ENCODE measurements around the gene VIPR2. TPM values are rescaled to one million over a fixed set of nuclear protein-coding genes. Genes with fewer than 3 reads are reported as not detected.

The VIPR2 gene
- total RNA-seq, 1 experiment from 2014 or later, result not detected

DNA sequence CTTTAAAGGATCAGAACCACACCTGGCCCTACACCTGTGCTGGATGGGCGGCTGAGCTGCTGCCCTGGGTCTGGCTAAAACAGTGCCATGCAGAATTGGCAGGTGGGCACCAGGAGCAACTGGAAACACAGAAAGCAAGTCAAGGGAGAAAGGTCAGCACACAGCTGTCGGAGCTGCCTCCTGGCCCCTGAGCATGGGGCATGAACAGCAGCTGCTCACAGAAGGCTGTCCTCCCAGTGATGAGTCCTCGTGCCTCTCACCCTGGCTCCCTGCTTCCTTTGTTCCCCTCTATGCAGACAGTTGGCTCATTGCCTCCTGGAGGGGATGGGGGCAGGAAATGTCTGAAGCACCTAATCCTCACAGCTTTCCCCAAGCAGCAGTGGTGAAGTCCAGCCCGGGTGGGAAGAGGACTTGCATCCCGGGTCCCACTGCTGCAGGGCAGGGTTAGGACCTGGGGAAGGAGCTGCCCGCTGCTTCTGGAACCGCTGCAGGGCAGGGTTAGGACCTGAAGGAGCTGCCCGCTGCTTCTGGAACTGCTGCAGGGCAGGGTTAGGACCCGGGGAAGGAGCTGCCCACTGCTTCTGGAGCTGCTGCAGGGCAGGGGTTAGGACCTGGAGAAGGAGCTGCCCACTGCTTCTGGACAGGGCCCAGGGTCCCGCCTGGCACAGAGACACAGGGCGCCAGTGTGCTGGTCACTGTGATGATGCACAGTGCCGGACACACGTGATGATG, 37.3 kb downstream of the VIPR2 start:
- Mint-ChIP-seq H3K27ac (ENCODE audit: low read depth, unreplicated experiment) (no peak overlapping the region), H3K4me3 (ENCODE audit: unreplicated experiment) (no peak overlapping the region), H3K27me3 (ENCODE audit: insufficient read depth, unreplicated experiment) (no peaks in the 10 kb centered on the region), H3K4me1 (ENCODE audit: insufficient read depth, unreplicated experiment) (peaks cover 13% of the 10 kb centered on the region), H3K9me3 (ENCODE audit: unreplicated experiment) (no peaks in the 10 kb centered on the region), H3K36me3 (ENCODE audit: insufficient read depth, unreplicated experiment) (no peaks in the 10 kb centered on the region)
- TF ChIP-seq, protein P1, sequence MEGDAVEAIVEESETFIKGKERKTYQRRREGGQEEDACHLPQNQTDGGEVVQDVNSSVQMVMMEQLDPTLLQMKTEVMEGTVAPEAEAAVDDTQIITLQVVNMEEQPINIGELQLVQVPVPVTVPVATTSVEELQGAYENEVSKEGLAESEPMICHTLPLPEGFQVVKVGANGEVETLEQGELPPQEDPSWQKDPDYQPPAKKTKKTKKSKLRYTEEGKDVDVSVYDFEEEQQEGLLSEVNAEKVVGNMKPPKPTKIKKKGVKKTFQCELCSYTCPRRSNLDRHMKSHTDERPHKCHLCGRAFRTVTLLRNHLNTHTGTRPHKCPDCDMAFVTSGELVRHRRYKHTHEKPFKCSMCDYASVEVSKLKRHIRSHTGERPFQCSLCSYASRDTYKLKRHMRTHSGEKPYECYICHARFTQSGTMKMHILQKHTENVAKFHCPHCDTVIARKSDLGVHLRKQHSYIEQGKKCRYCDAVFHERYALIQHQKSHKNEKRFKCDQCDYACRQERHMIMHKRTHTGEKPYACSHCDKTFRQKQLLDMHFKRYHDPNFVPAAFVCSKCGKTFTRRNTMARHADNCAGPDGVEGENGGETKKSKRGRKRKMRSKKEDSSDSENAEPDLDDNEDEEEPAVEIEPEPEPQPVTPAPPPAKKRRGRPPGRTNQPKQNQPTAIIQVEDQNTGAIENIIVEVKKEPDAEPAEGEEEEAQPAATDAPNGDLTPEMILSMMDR (IDR thresholded peaks at IDR 0.05; ENCODE audit: unreplicated experiment), result no peak
- intact Hi-C loops (cut with micrococcal nuclease), result no loop called here
- no peak for DNase-seq (ENCODE audit: unreplicated experiment)
- ChIA-PET CTCF (interaction anchor here (0.7 kb wide), 1 partner anchor 130 kb away, joined by 3 read pairs; no protein-coding TSS in a partner anchor), POLR2A (no interaction called here)
- no TSS peak for BruUV-seq (replicated peaks)

DNA sequence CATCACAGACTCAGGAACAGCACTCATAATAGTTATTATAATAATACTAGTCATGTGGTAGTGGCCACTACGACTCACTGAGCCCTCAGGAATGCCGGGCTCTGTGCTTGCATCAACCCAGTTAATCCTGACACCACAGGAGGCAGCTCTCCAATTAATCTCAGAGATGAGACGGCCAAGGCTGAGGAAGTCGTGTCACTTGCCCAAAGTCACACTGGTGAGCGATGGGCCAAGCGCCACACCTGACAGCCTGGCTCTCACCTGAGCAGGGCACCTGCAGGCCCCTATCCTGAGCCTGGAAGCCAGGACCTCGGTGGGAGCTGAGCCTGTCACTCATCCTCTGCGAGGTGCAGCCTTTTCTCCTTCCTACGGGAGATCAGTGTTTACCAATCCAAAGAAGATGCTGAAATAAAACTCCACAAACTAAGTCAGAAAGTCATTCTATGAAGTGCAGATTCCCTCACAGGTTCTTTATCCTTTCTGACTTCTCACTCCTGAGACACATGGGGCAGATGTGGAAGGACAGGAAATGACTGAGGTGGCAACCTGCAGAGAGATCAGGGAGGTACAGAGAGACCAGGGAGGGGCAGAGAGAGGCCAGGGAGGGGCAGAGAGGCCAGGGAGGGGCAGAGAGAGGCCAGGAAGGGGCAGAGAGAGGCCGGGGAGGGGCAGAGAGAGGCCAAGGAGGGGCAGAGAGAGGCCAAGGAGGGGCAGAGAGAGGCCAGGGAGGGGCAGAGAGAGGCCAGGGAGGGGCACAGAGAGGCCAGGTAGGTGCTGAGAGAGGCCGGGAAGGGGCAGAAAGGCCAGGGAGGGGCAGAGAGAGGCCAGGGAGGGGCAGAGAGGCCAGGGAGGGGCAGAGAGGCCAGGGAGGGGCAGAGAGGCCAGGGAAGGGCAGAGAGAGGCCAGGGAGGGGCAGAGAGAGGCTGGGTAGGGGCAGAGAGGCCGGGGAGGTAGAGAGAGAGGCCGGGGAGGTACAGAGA, 38.5 kb downstream of the VIPR2 start:
- peaks cover 13% of the 10 kb centered on the region for H3K4me1 Mint-ChIP-seq (ENCODE audit: insufficient read depth, unreplicated experiment)
- H3K9me3 Mint-ChIP-seq (ENCODE audit: unreplicated experiment), result no peaks in the 10 kb centered on the region
- BruUV-seq (replicated peaks), result no TSS peak
- peak overlapping the region; percentile 36 for H3K27ac Mint-ChIP-seq (ENCODE audit: low read depth, unreplicated experiment)
- ChIA-PET POLR2A (no interaction called here), CTCF (no interaction called here)
- peak; percentile 30 for DNase-seq (ENCODE audit: unreplicated experiment)
- TF ChIP-seq, protein P1 (IDR thresholded peaks at IDR 0.05; ENCODE audit: unreplicated experiment), result no peak
- no peaks in the 10 kb centered on the region for H3K36me3 Mint-ChIP-seq (ENCODE audit: insufficient read depth, unreplicated experiment)
- intact Hi-C loops (cut with micrococcal nuclease), result no loop called here
- H3K27me3 Mint-ChIP-seq (ENCODE audit: insufficient read depth, unreplicated experiment), result no peaks in the 10 kb centered on the region
- H3K4me3 Mint-ChIP-seq (ENCODE audit: unreplicated experiment), result no peak overlapping the region

DNA sequence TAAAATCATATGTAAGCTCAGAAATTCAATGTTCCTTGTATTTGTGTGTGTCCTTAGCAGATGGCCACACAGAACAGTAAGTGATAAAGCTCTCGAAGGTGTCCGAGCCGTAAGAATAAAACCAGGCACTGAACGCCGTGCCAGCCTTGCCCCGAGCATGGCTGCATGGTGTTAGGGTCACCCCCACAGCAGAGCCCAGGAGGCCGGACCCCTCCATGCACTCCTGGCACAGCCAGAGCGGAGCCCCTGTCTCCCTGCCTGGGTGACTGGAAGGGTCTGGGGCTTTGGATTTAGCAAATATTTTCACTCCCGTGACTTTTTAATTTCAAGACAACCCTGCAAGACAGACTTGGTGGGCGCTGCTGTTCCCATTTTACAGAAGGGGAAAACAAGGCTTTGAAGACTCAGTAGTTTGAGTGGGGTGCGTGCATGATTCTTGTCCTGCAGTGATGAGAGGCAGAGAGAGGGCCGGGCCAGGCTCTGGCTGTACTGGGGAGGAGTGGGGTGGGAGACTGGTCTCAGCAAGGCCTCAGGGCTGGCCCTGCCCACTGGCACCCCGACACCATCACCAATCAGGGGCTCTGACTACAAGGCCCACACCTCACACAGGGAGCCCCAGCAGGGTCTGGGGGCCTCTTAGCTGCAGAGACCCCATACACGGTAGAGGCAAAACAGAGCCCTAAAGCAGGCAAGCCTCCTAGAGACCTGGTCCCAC, 39.4 kb downstream of the VIPR2 start:
- DNase-seq (ENCODE audit: unreplicated experiment), result no peak
- POLR2A ChIA-PET, result no interaction called here
- TF ChIP-seq, protein P1 (IDR thresholded peaks at IDR 0.05; ENCODE audit: unreplicated experiment), result no peak
- Mint-ChIP-seq H3K4me1 (ENCODE audit: insufficient read depth, unreplicated experiment) (peaks cover 13% of the 10 kb centered on the region), H3K9me3 (ENCODE audit: unreplicated experiment) (no peaks in the 10 kb centered on the region), H3K4me3 (ENCODE audit: unreplicated experiment) (no peak overlapping the region), H3K27me3 (ENCODE audit: insufficient read depth, unreplicated experiment) (no peaks in the 10 kb centered on the region), H3K27ac (ENCODE audit: low read depth, unreplicated experiment) (no peak overlapping the region), H3K36me3 (ENCODE audit: insufficient read depth, unreplicated experiment) (no peaks in the 10 kb centered on the region)
- CTCF ChIA-PET, result no interaction called here
- intact Hi-C loops (cut with micrococcal nuclease), result no loop called here
- no TSS peak for BruUV-seq (replicated peaks)
